ENCODE data around the gene FSD1. TPM values are rescaled to one million over a fixed set of nuclear protein-coding genes. Genes with fewer than 3 reads are reported as not detected.
A peak's percentile ranks its signal among the peaks of the same experiment; 100 is the strongest.

FSD1 gene
- total RNA-seq, 2 experiments from 2014 or later, result 0.98 to 1.0 TPM

GRCh38 chr19:4369888-4370260 lies 65.5 kb downstream of the FSD1 start:
- Mint-ChIP-seq H3K4me1 (ENCODE audit: low read depth) (peaks cover 30% of the 10 kb centered on the region), H3K9me3 (no peaks in the 10 kb centered on the region), H3K4me3 (peak overlapping the region; percentile 90), H3K27me3 (no peaks in the 10 kb centered on the region), H3K27ac (peak overlapping the region; percentile 90), H3K36me3 (ENCODE audit: low read depth) (peaks cover 7% of the 10 kb centered on the region)
- intact Hi-C loops (cut with DNase I, micrococcal nuclease), result loop anchor here (1.0 kb wide), 2 partner anchors 10 to 30 kb away; partner anchors contain the start of gene SH3GL1 (in 2 of the 2)
- ChIA-PET POLR2A (interaction anchor here (0.9 to 3.1 kb wide), 9 partner anchors 10 to 384 kb away, joined by 4 to 33 read pairs (median 5); partner anchors contain the start of genes CHAF1A, EEF2, HDGFL2 and MPND), CTCF (interaction anchor here (0.6 to 4.6 kb wide), 18 partner anchors 8 to 363 kb away, joined by 3 to 63 read pairs (median 4); partner anchors contain the start of genes CHAF1A, MPND, PIAS4 and SH3GL1)
- no peaks in the 10 kb centered on the region for H3K27me3 ChIP-seq (ENCODE audit: control insufficient read depth in 1 of 2, insufficient read depth in 2 of 2, low read length in 2 of 2)
- peak overlapping the region; percentile 59 for H3K4me3 ChIP-seq (ENCODE audit: low read length)
- DNase-seq (peak; percentile 58 to 89 (median 70)), ATAC-seq (ENCODE audit: poor library complexity) (peak; percentile 74)
- TF ChIP-seq CTCF (IDR thresholded peaks at IDR 0.05), result peak; percentile 65
- peaks cover 40% of the 10 kb centered on the region for H3K36me3 ChIP-seq (ENCODE audit: insufficient read depth, low read length)
- peak overlapping the region; percentile 78 to 87 for H3K27ac ChIP-seq (ENCODE audit: low read depth in 1 of 2, low read length in 2 of 2)
- peaks cover 75% of the 10 kb centered on the region for H3K4me1 ChIP-seq (ENCODE audit: insufficient read depth, low read length)
- no peaks in the 10 kb centered on the region for H3K9me3 ChIP-seq (ENCODE audit: control insufficient read depth in 1 of 2, insufficient read depth in 1 of 2, low read length in 2 of 2)

- TF ChIP-seq CTCF (IDR thresholded peaks at IDR 0.05), result no peak
- Histone ChIP-seq H3K9me3 (ENCODE audit: control insufficient read depth in 1 of 2, insufficient read depth in 1 of 2, low read length in 2 of 2) (no peaks in the 10 kb centered on the region), H3K4me3 (ENCODE audit: low read length) (peak overlapping the region; percentile 59), H3K4me1 (ENCODE audit: insufficient read depth, low read length) (peaks cover 82% of the 10 kb centered on the region), H3K27ac (ENCODE audit: low read depth in 1 of 2, low read length in 2 of 2) (peak overlapping the region; percentile 78 to 87), H3K27me3 (ENCODE audit: control insufficient read depth in 1 of 2, insufficient read depth in 2 of 2, low read length in 2 of 2) (no peaks in the 10 kb centered on the region), H3K36me3 (ENCODE audit: insufficient read depth, low read length) (peaks cover 33% of the 10 kb centered on the region)
- intact Hi-C loops (cut with DNase I, micrococcal nuclease), result loop anchor here in 1 of 2 experiments (1.0 kb wide), 1 partner anchor 10 kb away; no protein-coding TSS in a partner anchor
- ATAC-seq (ENCODE audit: poor library complexity) (no peak), DNase-seq (no peak)
- H3K4me3 Mint-ChIP-seq, result peak overlapping the region; percentile 38
- peak overlapping the region; percentile 90 for H3K27ac Mint-ChIP-seq
- peaks cover 7% of the 10 kb centered on the region for H3K36me3 Mint-ChIP-seq (ENCODE audit: low read depth)
- peaks cover 31% of the 10 kb centered on the region for H3K4me1 Mint-ChIP-seq (ENCODE audit: low read depth)
- ChIA-PET CTCF (interaction anchor here (0.6 to 4.6 kb wide), 16 partner anchors 7 to 363 kb away, joined by 3 to 63 read pairs (median 5); partner anchors contain the start of genes CHAF1A, MPND, PIAS4 and SH3GL1), POLR2A (interaction anchor here (0.9 to 3.1 kb wide), 9 partner anchors 9 to 385 kb away, joined by 4 to 33 read pairs (median 5); partner anchors contain the start of genes CHAF1A, EEF2, HDGFL2 and MPND)
- no peaks in the 10 kb centered on the region for H3K9me3 Mint-ChIP-seq
- H3K27me3 Mint-ChIP-seq, result no peaks in the 10 kb centered on the region
Measured at GRCh38 chr19:4370418-4371041, 66.1 kb downstream of the FSD1 start.

- H3K27ac ChIP-seq (ENCODE audit: low read depth in 1 of 2, low read length in 2 of 2), result peak overlapping the region in 1 of 2 donors; percentile 78
- no peaks in the 10 kb centered on the region for H3K9me3 ChIP-seq (ENCODE audit: control insufficient read depth in 1 of 2, insufficient read depth in 1 of 2, low read length in 2 of 2)
- Mint-ChIP-seq H3K36me3 (ENCODE audit: low read depth) (peaks cover 7% of the 10 kb centered on the region), H3K27me3 (no peaks in the 10 kb centered on the region), H3K4me1 (ENCODE audit: low read depth) (peaks cover 39% of the 10 kb centered on the region), H3K27ac (peak overlapping the region; percentile 90), H3K9me3 (no peaks in the 10 kb centered on the region), H3K4me3 (no peak overlapping the region)
- DNase-seq (no peak), ATAC-seq (ENCODE audit: poor library complexity) (no peak)
- peaks cover 92% of the 10 kb centered on the region for H3K4me1 ChIP-seq (ENCODE audit: insufficient read depth, low read length)
- no peaks in the 10 kb centered on the region for H3K27me3 ChIP-seq (ENCODE audit: control insufficient read depth in 1 of 2, insufficient read depth in 2 of 2, low read length in 2 of 2)
- intact Hi-C loops (cut with DNase I, micrococcal nuclease), result no loop called here
- ChIA-PET CTCF (no interaction called here), POLR2A (interaction anchor here (2.0 to 3.1 kb wide), 2 partner anchors 8 to 30 kb away, joined by 8 to 33 read pairs; partner anchors contain the start of genes CHAF1A and SH3GL1)
- peaks cover 27% of the 10 kb centered on the region for H3K36me3 ChIP-seq (ENCODE audit: insufficient read depth, low read length)
- no peak overlapping the region for H3K4me3 ChIP-seq (ENCODE audit: low read length)
- no peak for TF ChIP-seq CTCF (IDR thresholded peaks at IDR 0.05)
Measured at GRCh38 chr19:4371247-4372164, 67.1 kb downstream of the FSD1 start.

Data from CD4-positive, alpha-beta T cell (primary cell).